Skeletal muscle tissue (tissue), 4 donors: ENCODE data around the gene PLAGL2. TPM values are rescaled to one million over a fixed set of nuclear protein-coding genes. Genes with fewer than 3 reads are reported as not detected.

ENCODE experiments used
- H3K27ac ChIP-seq: one replicate; pipeline ENCODE4 v1.7.0; 2013; ENCODE audit warnings: mild to moderate bottlenecking, low read depth, low read length, inconsistent platforms
- H3K27me3 ChIP-seq, 3 donors: one replicate each; pipeline ENCODE4 v1.7.0; 2013; ENCODE audit warnings: low read length in 3 of 3; ENCODE audit not compliant: control insufficient read depth in 3 of 3, insufficient read depth in 3 of 3
- H3K36me3 ChIP-seq, 3 donors: one replicate each; pipeline ENCODE4 v1.7.0; 2013; ENCODE audit warnings: low read length in 3 of 3; ENCODE audit not compliant: control insufficient read depth in 3 of 3, insufficient read depth in 3 of 3
- H3K4me1 ChIP-seq, 3 donors: one replicate each; pipeline ENCODE4 v1.7.0; 2013; ENCODE audit warnings: low read length in 3 of 3, mild to moderate bottlenecking in 3 of 3; ENCODE audit not compliant: control insufficient read depth in 3 of 3, insufficient read depth in 3 of 3
- H3K4me3 ChIP-seq, 3 donors: one replicate each; pipeline ENCODE4 v1.7.0; 2013; ENCODE audit warnings: low read length in 3 of 3
- H3K9ac ChIP-seq, 3 donors: one replicate each; pipeline ENCODE4 v1.7.0; 2013; ENCODE audit warnings: low read length in 3 of 3, mild to moderate bottlenecking in 3 of 3, moderate library complexity in 2 of 3, low read depth in 1 of 3
- H3K9me3 ChIP-seq, 3 donors: one replicate each; pipeline ENCODE4 v1.7.0; 2013; ENCODE audit warnings: low read length in 3 of 3; ENCODE audit not compliant: control insufficient read depth in 3 of 3
- total RNA-seq: library from RNA; depleted of rRNA; stranded (reverse); fragments of >200 nt; gene quantifications from one replicate; pipeline ENCODE4 v1.2.3, GENCODE V29; 2014
- donor health status: Osteomylitis.

PLAGL2 gene
- total RNA-seq, 1 donor from 2014 or later: 2.1 TPM

DNA sequence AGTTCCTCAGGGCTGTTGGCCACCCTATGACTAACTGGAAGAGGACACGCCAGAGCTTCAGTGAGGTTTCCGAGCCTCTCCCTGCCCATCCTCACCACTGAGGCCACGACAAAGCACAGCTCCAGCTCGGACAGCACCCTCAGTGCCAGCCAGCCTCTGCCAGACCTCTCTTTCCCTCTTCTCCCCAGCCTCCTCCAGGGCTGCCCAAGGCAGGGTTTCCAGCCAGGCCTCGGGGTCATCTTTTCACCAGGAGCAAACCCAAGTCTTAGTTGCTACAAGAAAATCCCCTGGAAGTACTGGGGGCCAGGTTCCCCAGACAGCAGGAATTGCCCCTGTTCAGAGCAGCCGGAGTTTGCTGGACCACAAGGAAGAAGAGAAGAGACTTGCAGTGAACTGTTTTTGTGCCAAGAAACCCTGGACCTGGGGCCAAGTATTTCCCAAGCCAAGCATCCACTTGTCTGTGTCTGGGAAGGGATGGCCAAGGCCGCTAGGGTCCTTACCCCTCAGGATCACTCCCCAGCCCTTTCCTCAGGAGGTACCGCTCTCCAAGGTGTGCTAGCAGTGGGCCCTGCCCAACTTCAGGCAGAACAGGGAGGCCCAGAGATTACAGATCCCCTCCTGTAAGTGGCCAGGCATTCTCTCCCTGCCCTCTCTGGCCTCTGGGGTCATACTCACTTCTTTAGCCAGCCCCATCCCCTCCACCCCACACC, 41.6 kb downstream of the PLAGL2 start:
- no peak overlapping the region for H3K9ac ChIP-seq
- H3K4me3 ChIP-seq: no peak overlapping the region
- H3K4me1 ChIP-seq: peaks cover 0 to 4% (median 0%) of the 10 kb centered on the region in 3 donors
- no peaks in the 10 kb centered on the region for H3K27me3 ChIP-seq
- peaks cover 25 to 51% (median 50%) of the 10 kb centered on the region in 3 donors for H3K36me3 ChIP-seq
- no peak overlapping the region for H3K27ac ChIP-seq
- H3K9me3 ChIP-seq: no peaks in the 10 kb centered on the region

DNA sequence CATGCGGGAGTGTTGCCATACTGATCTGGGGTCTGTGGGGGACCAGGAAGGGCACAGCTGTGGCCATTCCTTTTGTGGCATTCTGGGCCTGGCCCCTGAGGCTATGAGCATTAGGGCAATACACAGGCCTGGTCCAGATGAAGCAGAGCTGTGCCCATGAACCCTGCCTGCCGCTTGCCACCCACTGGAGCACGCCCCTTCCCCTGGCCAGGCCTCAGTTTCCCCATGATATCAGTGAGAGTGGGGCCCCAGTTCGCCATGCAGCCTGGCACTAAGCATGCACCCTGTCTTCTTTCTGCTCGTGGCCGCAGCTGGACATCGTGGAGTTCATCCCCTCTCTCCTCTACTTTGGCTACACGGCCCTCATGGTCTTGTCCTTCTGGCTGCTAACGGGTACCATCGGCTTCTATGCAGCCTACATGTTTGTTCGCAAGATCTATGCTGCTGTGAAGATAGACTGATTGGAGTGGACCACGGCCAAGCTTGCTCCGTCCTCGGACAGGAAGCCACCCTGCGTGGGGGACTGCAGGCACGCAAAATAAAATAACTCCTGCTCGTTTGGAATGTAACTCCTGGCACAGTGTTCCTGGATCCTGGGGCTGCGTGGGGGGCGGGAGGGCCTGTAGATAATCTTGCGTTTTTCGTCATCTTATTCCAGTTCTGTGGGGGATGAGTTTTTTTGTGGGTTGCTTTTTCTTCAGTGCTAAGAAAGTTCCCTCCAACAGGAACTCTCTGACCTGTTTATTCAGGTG, 42.4 kb downstream of the PLAGL2 start:
- Histone ChIP-seq H3K27ac (no peak overlapping the region), H3K36me3 (peaks cover 28 to 55% (median 54%) of the 10 kb centered on the region in 3 donors), H3K4me3 (no peak overlapping the region), H3K27me3 (no peaks in the 10 kb centered on the region), H3K9me3 (no peaks in the 10 kb centered on the region), H3K9ac (no peak overlapping the region), H3K4me1 (peaks cover 0 to 4% (median 0%) of the 10 kb centered on the region in 3 donors)

DNA sequence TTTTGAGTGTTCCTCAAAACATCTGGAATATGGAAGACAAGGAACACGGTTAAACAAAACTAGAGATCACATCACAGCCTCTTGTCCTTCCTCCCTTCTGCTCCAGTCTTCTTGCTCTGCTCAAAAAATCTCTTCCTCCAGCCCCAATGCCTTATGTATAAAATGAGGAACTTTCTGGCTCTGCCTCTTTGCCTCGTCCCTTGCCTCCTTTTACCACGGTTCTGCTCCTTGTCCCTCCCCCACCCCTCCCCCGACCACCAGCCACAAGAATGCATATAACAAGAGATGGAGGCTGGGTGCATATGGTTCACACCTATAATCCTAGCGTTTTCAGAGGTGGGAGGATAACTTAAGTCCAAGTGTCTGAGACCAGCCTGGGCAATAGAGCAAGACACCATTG, 43.6 kb downstream of the PLAGL2 start:
- peaks cover 40 to 67% (median 65%) of the 10 kb centered on the region in 3 donors for H3K36me3 ChIP-seq
- H3K4me1 ChIP-seq: peaks cover 0 to 4% (median 0%) of the 10 kb centered on the region in 3 donors
- no peak overlapping the region for H3K9ac ChIP-seq
- no peaks in the 10 kb centered on the region for H3K27me3 ChIP-seq
- no peak overlapping the region for H3K27ac ChIP-seq
- no peaks in the 10 kb centered on the region for H3K9me3 ChIP-seq
- no peak overlapping the region for H3K4me3 ChIP-seq

GRCh38 chr20:32162351-32162750, 45.2 kb downstream of the PLAGL2 start:
- Histone ChIP-seq H3K9ac (no peak overlapping the region), H3K27ac (no peak overlapping the region), H3K36me3 (peaks cover 52 to 80% (median 76%) of the 10 kb centered on the region in 3 donors), H3K9me3 (no peaks in the 10 kb centered on the region), H3K27me3 (no peaks in the 10 kb centered on the region), H3K4me3 (no peak overlapping the region), H3K4me1 (no peaks in the 10 kb centered on the region)

DNA sequence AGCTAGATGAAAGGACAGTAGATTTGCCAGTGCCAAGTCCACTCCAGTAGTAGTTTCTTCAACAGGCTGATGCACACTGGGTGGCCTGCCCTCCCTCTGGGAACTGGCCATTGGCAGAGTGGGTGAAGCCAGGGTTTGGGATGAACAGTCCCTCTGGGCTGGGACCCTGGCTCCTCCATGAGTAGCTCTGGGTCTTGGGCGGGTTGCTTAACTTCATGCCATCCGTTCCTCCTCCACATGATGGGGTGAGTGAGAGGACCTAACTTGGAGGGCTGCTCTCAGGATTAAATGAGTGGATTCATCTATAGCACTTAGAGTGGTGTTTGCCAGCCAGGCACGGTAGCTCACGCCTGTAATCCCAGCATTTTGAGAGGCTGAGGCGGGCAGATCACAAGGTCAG, 47.2 kb downstream of the PLAGL2 start:
- Histone ChIP-seq H3K36me3 (peaks cover 45 to 67% (median 61%) of the 10 kb centered on the region in 3 donors), H3K9ac (no peak overlapping the region), H3K27ac (no peak overlapping the region), H3K9me3 (no peaks in the 10 kb centered on the region), H3K4me1 (peaks cover 3 to 5% (median 4%) of the 10 kb centered on the region in 3 donors), H3K27me3 (no peaks in the 10 kb centered on the region), H3K4me3 (no peak overlapping the region)

- Histone ChIP-seq H3K27ac (no peak overlapping the region), H3K4me1 (peaks cover 8 to 10% (median 9%) of the 10 kb centered on the region in 3 donors), H3K36me3 (peaks cover 42 to 63% (median 56%) of the 10 kb centered on the region in 3 donors), H3K27me3 (no peaks in the 10 kb centered on the region), H3K9me3 (no peaks in the 10 kb centered on the region), H3K9ac (no peak overlapping the region), H3K4me3 (no peak overlapping the region)
These were observed 47.7 kb downstream of the PLAGL2 start for GRCh38 chr20:32159766-32160221.

DNA sequence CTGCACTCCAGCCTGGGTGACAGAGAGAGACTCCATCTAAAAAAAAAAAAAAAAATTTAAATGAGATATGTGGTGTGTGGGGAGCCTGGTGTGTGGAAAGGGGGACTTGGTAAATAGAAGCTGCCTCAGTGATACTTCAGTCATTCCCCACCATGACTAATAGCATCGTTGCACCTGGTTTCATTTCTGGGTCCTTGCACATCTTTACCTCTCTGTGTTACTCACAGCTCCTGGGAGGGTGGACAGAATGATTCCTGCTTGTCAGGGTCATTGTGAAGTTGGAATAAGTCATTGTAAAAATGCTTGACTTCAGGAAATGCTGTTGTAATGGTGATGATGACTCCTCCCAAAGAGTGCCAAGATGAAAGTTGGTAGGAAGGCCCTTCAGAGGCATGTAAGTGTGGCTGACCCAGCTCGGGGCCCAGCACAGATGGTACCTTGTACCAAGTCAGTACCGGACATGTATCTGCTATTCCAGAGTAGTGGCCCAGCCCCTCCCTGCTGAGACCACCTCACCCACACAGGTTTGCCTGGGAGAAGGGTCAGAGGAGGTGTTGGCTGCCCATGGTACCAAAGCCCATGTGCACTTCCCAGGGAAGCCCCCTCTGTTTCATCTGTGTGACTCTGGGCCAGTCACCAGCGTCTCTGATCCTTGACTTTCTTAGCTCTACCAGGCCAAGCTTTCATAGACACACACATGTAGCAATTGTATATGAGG, 48.4 kb downstream of the PLAGL2 start:
- Histone ChIP-seq H3K9me3 (no peaks in the 10 kb centered on the region), H3K36me3 (peaks cover 42 to 60% (median 52%) of the 10 kb centered on the region in 3 donors), H3K9ac (no peak overlapping the region), H3K4me1 (peaks cover 11 to 13% (median 13%) of the 10 kb centered on the region in 3 donors), H3K4me3 (no peak overlapping the region), H3K27me3 (no peaks in the 10 kb centered on the region), H3K27ac (no peak overlapping the region)

DNA sequence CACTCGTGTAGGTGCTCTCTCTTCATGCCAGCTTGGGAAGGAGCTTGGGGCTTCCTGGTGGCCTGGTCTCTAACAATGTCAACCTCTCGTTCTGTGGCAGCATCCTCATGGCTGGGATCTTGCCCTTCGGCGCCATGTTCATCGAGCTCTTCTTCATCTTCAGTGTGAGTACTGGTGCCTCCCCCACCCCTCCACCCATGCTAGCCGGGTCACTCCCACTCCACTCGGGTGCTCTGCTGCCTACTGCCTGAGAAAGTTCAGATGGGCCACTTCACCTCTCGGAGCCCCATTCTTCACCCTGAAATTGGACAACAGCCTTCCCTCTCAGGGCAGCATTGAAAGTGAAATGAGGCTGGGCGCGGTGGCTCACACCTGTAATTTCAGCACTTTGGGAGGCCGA, 49.2 kb downstream of the PLAGL2 start:
- H3K36me3 ChIP-seq: peaks cover 46 to 63% (median 51%) of the 10 kb centered on the region in 3 donors
- no peaks in the 10 kb centered on the region for H3K27me3 ChIP-seq

DNA sequence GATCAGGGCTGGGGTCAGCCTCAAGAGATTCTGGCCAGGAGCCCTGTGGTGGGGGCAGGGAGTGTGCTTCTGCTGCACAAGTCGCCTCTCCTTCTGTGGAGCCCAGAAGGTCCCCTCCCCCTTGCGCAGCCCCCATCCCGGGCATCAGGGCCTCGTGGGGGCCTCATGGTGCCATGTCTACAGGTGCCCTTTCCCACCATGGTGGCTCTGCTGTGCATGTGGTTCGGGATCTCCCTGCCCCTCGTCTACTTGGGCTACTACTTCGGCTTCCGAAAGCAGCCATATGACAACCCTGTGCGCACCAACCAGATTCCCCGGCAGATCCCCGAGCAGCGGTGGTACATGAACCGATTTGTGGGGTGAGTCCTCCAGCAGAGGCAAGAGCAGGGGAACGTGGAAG, 49.9 kb downstream of the PLAGL2 start:
- peaks cover 50 to 64% (median 53%) of the 10 kb centered on the region in 3 donors for H3K36me3 ChIP-seq

More for the DNA sequence above, 49.2 kb downstream of the PLAGL2 start:
- H3K9me3 ChIP-seq: no peaks in the 10 kb centered on the region
- H3K4me1 ChIP-seq: peaks cover 11 to 13% (median 13%) of the 10 kb centered on the region in 3 donors
- H3K4me3 ChIP-seq: no peak overlapping the region
- H3K9ac ChIP-seq: no peak overlapping the region
- H3K27ac ChIP-seq: no peak overlapping the region

More for the DNA sequence above, 49.9 kb downstream of the PLAGL2 start:
- H3K27ac ChIP-seq: no peak overlapping the region
- no peaks in the 10 kb centered on the region for H3K9me3 ChIP-seq
- H3K4me3 ChIP-seq: no peak overlapping the region
- H3K27me3 ChIP-seq: no peaks in the 10 kb centered on the region
- H3K9ac ChIP-seq: no peak overlapping the region
- H3K4me1 ChIP-seq: peaks cover 11 to 18% (median 17%) of the 10 kb centered on the region in 3 donors
